Psoas muscle (tissue), 8 donors: ENCODE measurements around the gene CELF1. TPM values are rescaled to one million over a fixed set of nuclear protein-coding genes. Genes with fewer than 3 reads are reported as not detected.
A peak's percentile ranks its signal among the peaks of the same experiment; 100 is the strongest.

Source experiments
- ATAC-seq, 4 donors: fragments of 200-7000 bp; cut with Tn5 transposase; one replicate each; pipeline ENCODE4 v1.9.1; 2020; ENCODE audit warnings: moderate library complexity in 3 of 4, mild to moderate bottlenecking in 2 of 4
- DNase-seq, 2 donors: peaks; one replicate each; pipeline ENCODE4 v3.0.0-alpha.2; 2020
- H3K27ac ChIP-seq: fragments of 200-600 bp; one replicate; pipeline ENCODE4 v1.8.0; 2022
- H3K27me3 ChIP-seq, 3 donors: fragments of 200-600 bp in 1 of 3; one replicate each; pipeline versions ENCODE4 v1.6.1 to v1.8.0; 2013 to 2022; ENCODE audit warnings: low read length in 2 of 3, mild to moderate bottlenecking in 2 of 3, moderate library complexity in 1 of 3; ENCODE audit not compliant: insufficient read depth in 3 of 3
- H3K36me3 ChIP-seq, 2 donors: fragments of 200-600 bp in 1 of 2; one replicate each; pipeline versions ENCODE4 v1.6.1 to v1.8.0; 2013 to 2022; ENCODE audit warnings: low read depth in 1 of 2, mild to moderate bottlenecking in 1 of 2, moderate library complexity in 1 of 2; ENCODE audit not compliant: insufficient read depth in 1 of 2
- H3K4me1 ChIP-seq: fragments of 200-600 bp; one replicate; pipeline ENCODE4 v1.8.0; 2022
- H3K4me3 ChIP-seq: fragments of 200-600 bp; one replicate; pipeline ENCODE4 v1.8.0; 2022; ENCODE audit warnings: mild to moderate bottlenecking
- H3K9me3 ChIP-seq: fragments of 200-600 bp; one replicate; pipeline ENCODE4 v1.8.0; 2022
- CTCF ChIP-seq: fragments of 200-600 bp; IDR thresholded peaks from one replicate; pipeline ENCODE4 v1.8.0; 2022; ENCODE audit warnings: antibody characterized with exemption
- WGBS, 3 donors: extraction: QIAGEN DNeasy Blood & Tissue Kit; methylation state at CpG; one replicate each; pipeline versions ENCODE4 v1.1.6 to v1.1.7; 2013; 5-methylcytosine and 5-hydroxymethylcytosine counted together
- intact Hi-C, 2 donors: fragments of 100-400 bp; cut with DNase I; formaldehyde crosslinking; loops; one replicate each; pipeline versions ENCODE4 v1.11.0 to v1.14.2; 2022
- polyA plus RNA-seq, 3 donors: library from polyadenylated mRNA; stranded (reverse); fragments of 200-250 nt; gene quantifications; one replicate each; pipeline ENCODE4 v1.2.3, GENCODE V29; 2013
- total RNA-seq, 4 donors: library from RNA; stranded (reverse); fragmentation: NEBNext Ultra II Directional in 2 of 4; extraction: Animal tissue kit (Norgen Biotek cat#: 25700) in 2 of 4; gene quantifications; one replicate each; pipeline versions ENCODE4 v1.2.1 to v1.2.4, GENCODE V29; 2021 to 2023
- donor health status: healthy with polysubstance abuse.
- donor health status: DM: no; HTN: no; CAD: no; lungs with moderate emphysema.
- donor health status: Bipolar disorder and iron deficiency.
- donor health status: healthy.
- donor health status: DM: yes; HTN: yes; CAD: no.
- donor health status: DM: no; HTN: no; CAD: no.
- donor health status: DM: no; HTN: no; CAD: no.
- donor health status: DM: yes; HTN: yes; CAD: no.

CELF1 gene
- total and polyA plus RNA-seq, 7 donors, result 40.1 to 193 (median 112) TPM

DNA sequence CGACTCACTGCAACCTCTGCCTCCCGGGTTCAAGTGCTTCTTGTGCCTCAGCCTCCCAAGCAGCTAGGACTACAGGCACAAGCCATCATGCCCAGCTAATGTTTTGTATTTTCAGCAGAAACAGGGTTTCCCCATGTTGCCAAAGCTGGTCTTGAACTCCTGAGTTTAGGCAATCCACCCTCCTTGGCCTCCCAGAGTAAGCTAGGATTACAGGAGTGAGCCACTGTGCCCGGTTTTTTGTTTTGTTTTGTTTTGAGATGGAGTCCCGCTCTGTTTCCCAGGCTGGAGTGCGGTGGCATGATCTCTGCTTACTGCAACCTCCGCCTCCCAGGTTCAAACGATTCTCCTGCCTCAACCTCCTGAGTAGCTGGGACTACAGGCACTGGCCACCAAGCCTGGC is 41.0 kb downstream of the CELF1 start:
- Histone ChIP-seq H3K27ac (peak overlapping the region; percentile 58), H3K27me3 (no peaks in the 10 kb centered on the region), H3K4me1 (peaks cover 89% of the 10 kb centered on the region), H3K9me3 (no peaks in the 10 kb centered on the region), H3K4me3 (no peak overlapping the region), H3K36me3 (no peaks in the 10 kb centered on the region)
- WGBS, 3 donors, result 71 to 80% (median 72%) methylated on average over 7 of the region's 7 CpGs
- ATAC-seq (no peak), DNase-seq (no peak)
- no peak for TF ChIP-seq CTCF
- intact Hi-C loops, result no loop called here

- ATAC-seq (no peak), DNase-seq (no peak)
- Histone ChIP-seq H3K4me1 (peaks cover 82% of the 10 kb centered on the region), H3K36me3 (no peaks in the 10 kb centered on the region), H3K4me3 (no peak overlapping the region), H3K27me3 (no peaks in the 10 kb centered on the region), H3K27ac (peak overlapping the region; percentile 56), H3K9me3 (no peaks in the 10 kb centered on the region)
- WGBS, 3 donors, result 91 to 98% (median 94%) methylated on average over 7 of the region's 7 CpGs
- intact Hi-C loops, result no loop called here
- no peak for TF ChIP-seq CTCF
These were observed 42.7 kb downstream of the CELF1 start for GRCh38 chr11:47510209-47510608.

GRCh38 chr11:47509077-47509536 is 43.8 kb downstream of the CELF1 start:
- Histone ChIP-seq H3K9me3 (no peaks in the 10 kb centered on the region), H3K36me3 (no peaks in the 10 kb centered on the region), H3K4me1 (peaks cover 71% of the 10 kb centered on the region), H3K4me3 (no peak overlapping the region), H3K27ac (peak overlapping the region; percentile 56), H3K27me3 (no peaks in the 10 kb centered on the region)
- intact Hi-C loops, result no loop called here
- TF ChIP-seq CTCF, result no peak
- 66 to 80% (median 69%) methylated on average over 4 of the region's 4 CpGs for WGBS, 3 donors
- ATAC-seq (peak; percentile 3 to 24 (median 10)), DNase-seq (no peak)

GRCh38 chr11:47508240-47508957 is 44.5 kb downstream of the CELF1 start:
- Histone ChIP-seq H3K4me1 (peaks cover 65% of the 10 kb centered on the region), H3K27ac (peak overlapping the region; percentile 56), H3K27me3 (no peaks in the 10 kb centered on the region), H3K4me3 (no peak overlapping the region), H3K36me3 (no peaks in the 10 kb centered on the region), H3K9me3 (no peaks in the 10 kb centered on the region)
- intact Hi-C loops, result no loop called here
- no peak for ATAC-seq
- DNase-seq, result no peak
- WGBS, 3 donors, result 87 to 94% (median 93%) methylated on average over 8 of the region's 8 CpGs
- no peak for TF ChIP-seq CTCF
